Measurements from ENCODE around the gene BOD1L1. TPM values are rescaled to one million over a fixed set of nuclear protein-coding genes. Genes with fewer than 3 reads are reported as not detected.

The BOD1L1 gene
- total RNA-seq, 2 donors from 2014 or later: 16.2 to 20.0 TPM

DNA sequence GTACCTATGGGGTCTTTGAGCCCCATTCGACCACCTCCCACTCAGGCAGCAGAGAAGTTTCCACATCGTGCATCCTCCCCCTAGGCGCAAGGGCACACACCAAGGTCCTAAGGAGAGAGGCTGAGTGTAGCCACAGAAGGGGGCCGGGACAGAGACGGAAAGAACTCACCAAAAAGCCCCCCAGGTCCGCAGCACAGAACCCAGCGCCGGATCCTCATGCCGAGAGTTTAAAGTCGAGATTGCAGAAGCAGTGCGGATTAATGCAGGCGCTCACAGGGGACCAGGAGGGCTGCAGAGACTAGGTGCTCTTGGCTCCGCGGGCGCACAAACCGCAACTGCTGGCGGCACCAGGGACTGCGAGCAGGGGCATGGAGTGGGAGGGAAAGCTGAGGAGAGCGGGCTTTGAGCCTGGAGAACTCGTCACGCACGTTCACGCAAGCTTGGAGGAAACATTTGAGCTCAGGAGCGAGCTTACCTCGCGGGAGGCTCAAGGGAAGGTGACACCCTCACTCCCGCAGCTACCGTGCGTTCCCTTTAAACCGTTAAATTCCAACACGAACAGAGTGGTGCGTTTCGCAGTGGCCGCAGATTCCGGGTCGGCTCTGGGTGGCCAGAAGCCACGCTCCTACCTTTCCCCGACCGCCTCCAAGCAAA, 91.7 kb downstream of the BOD1L1 start:
- TF ChIP-seq, protein P1, sequence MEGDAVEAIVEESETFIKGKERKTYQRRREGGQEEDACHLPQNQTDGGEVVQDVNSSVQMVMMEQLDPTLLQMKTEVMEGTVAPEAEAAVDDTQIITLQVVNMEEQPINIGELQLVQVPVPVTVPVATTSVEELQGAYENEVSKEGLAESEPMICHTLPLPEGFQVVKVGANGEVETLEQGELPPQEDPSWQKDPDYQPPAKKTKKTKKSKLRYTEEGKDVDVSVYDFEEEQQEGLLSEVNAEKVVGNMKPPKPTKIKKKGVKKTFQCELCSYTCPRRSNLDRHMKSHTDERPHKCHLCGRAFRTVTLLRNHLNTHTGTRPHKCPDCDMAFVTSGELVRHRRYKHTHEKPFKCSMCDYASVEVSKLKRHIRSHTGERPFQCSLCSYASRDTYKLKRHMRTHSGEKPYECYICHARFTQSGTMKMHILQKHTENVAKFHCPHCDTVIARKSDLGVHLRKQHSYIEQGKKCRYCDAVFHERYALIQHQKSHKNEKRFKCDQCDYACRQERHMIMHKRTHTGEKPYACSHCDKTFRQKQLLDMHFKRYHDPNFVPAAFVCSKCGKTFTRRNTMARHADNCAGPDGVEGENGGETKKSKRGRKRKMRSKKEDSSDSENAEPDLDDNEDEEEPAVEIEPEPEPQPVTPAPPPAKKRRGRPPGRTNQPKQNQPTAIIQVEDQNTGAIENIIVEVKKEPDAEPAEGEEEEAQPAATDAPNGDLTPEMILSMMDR (IDR thresholded peaks at IDR 0.05): no peak
- DNase-seq (ENCODE audit: low spot score): no peak
- Histone ChIP-seq H3K4me3 (no peak overlapping the region), H3K27ac (no peak overlapping the region), H3K27me3 (peaks cover 65 to 89% of the 10 kb centered on the region in 2 donors), H3K4me1 (peaks cover 0 to 35% of the 10 kb centered on the region in 2 donors), H3K36me3 (no peaks in the 10 kb centered on the region), H3K9me3 (no peaks in the 10 kb centered on the region)

DNA sequence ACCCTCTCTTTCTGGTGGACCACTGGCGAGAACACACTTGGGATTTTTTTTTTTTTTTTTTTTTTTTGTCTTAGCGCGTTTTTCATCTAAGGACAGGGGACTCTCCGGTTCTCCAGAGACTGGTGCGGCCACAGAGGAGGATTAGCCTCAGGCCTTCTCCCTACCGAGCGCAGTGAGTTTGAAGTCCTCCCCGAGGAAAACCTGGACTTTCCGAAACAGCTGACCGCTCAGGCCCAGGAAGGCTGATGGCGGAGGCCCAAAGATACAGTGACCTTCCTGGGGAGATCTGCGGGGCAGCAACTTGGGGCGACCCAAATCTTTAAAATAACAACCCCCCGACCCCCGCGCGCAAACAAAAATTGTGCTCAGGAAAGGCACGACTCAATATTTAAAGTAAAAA, 92.4 kb downstream of the BOD1L1 start:
- Histone ChIP-seq H3K27me3 (peaks cover 58 to 89% of the 10 kb centered on the region in 2 donors), H3K36me3 (no peaks in the 10 kb centered on the region), H3K4me3 (no peak overlapping the region), H3K27ac (no peak overlapping the region), H3K4me1 (peaks cover 0 to 30% of the 10 kb centered on the region in 2 donors), H3K9me3 (no peaks in the 10 kb centered on the region)
- DNase-seq (ENCODE audit: low spot score): no peak
- TF ChIP-seq, protein P1 (IDR thresholded peaks at IDR 0.05): no peak

DNA sequence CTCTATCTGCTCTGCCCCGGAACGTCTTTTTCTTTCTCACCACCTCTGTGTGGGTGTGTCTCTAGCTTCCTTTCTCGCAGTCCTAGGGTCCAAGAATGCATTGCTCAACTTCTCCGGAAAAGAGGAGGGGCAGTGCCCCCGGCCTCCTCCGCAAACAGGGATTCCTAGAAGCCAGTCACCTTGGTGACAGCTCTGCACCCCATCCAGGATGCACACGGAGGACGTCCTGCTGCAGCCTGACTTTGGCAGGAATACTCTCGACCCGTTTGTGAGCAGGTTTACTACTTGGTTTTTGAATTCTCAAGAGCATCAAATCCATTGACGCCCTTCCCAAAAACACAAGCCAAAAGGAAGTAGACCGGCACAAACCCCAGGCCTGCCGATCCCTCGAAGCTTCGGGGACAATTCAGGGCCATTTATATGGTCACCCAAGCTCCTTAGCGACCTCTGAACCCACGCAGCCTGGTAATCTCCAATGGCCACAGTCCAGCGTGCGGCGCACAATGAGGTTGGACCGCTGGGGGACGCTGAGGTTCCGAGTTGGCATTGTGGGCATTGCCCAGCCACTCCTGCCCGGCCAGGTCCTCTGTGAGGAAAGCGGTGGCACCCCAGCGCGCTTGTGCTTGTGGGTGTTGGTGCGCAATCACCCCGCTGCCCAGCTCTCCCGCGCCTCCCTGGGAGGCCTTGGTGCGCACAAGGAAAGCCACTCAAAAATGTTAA, 93.0 kb downstream of the BOD1L1 start:
- no peak for DNase-seq (ENCODE audit: low spot score)
- Histone ChIP-seq H3K4me3 (no peak overlapping the region), H3K4me1 (peaks cover 0 to 24% of the 10 kb centered on the region in 2 donors), H3K27ac (no peak overlapping the region), H3K9me3 (no peaks in the 10 kb centered on the region), H3K27me3 (peaks cover 58 to 89% of the 10 kb centered on the region in 2 donors), H3K36me3 (no peaks in the 10 kb centered on the region)
- TF ChIP-seq, protein P1 (IDR thresholded peaks at IDR 0.05): no peak

DNA sequence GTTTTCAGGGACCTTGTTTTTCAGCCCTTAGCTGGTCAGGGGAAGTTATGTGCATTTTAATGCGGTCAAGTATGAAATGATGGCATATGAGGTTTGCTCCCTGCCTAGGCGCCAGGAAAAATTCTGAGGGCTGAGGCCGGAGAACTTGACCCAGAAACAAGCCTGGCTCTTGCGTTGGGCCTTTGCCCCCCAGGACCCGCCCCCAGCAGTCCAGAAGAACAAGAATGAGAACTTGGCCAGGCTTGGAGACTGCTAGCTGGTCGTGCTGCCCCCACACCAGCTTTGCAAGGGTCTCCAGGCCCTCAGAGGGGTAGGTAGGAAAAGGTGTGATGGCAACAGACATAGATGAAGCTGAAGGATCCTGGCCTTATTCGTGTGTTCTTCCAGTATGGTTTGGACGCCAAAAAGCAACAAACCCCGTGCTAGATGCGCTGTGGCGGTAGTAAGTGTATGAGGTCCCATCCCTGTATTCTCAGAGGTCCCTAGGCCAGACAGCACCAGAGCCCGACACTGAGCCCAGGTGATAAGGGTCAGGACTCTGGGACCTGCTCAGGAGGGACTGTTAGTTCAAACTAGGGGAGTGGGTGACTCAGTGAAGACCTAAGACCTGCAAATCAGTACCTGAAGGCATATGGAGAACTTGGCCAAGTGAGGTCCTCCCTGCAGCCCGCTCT, 93.7 kb downstream of the BOD1L1 start:
- H3K27ac ChIP-seq: no peak overlapping the region
- H3K9me3 ChIP-seq: no peaks in the 10 kb centered on the region

DNA sequence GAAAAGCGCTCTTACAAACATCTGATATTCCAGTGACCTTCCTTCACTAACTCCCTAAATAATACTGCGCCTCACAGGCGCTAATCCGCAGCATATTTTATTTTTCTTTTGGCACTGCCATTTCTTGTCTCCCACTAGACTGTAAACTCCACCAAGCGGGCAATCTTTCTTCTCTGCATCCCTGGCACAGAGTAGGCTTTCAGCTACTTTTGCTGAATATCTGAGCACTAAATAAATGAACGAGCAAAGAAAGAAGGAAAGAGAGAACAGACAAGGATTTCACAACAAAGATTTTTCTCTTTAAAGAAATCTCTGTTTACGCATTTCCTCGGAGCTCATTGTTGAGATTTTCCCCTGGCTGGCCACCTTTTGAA, 95.9 kb downstream of the BOD1L1 start:
- no peak overlapping the region for H3K4me3 ChIP-seq
- peaks cover 41 to 85% of the 10 kb centered on the region in 2 donors for H3K27me3 ChIP-seq
- H3K4me1 ChIP-seq: peaks cover 0 to 30% of the 10 kb centered on the region in 2 donors
- H3K36me3 ChIP-seq: no peaks in the 10 kb centered on the region
- H3K9me3 ChIP-seq: no peaks in the 10 kb centered on the region
- TF ChIP-seq, protein P1 (IDR thresholded peaks at IDR 0.05): no peak
- DNase-seq (ENCODE audit: low spot score): no peak
- no peak overlapping the region for H3K27ac ChIP-seq

More for the DNA sequence above, 93.7 kb downstream of the BOD1L1 start:
- H3K4me1 ChIP-seq: peaks cover 0 to 17% of the 10 kb centered on the region in 2 donors
- no peaks in the 10 kb centered on the region for H3K36me3 ChIP-seq
- peaks cover 58 to 88% of the 10 kb centered on the region in 2 donors for H3K27me3 ChIP-seq
- no peak for DNase-seq (ENCODE audit: low spot score)
- H3K4me3 ChIP-seq: no peak overlapping the region
- TF ChIP-seq, protein P1 (IDR thresholded peaks at IDR 0.05): no peak

All from right atrium auricular region (tissue), 2 donors.